DND-41 (cell line): ENCODE results near the gene COPE.

Source experiments
- ATAC-seq: fragments of 200-7000 bp; cut with Tn5 transposase; 3 replicates; pipeline ENCODE4 v1.9.1; 2021; ENCODE audit warnings: low read depth; ENCODE audit not compliant: insufficient read depth
- DNase-seq: peaks from one replicate; pipeline ENCODE4 v3.0.0-alpha.2; 2020
- H2AFZ ChIP-seq: 2 replicates; pipeline ENCODE4 v1.6.0; 2012; ENCODE audit warnings: low read depth, low read length
- H3K27ac ChIP-seq: 2 replicates; pipeline ENCODE4 v1.5.1; 2012; ENCODE audit warnings: low read length, inconsistent platforms
- H3K27me3 ChIP-seq: fragments of 200-600 bp; sonication (generic); 2 replicates; pipeline ENCODE4 v1.6.0; 2012; ENCODE audit warnings: low read length, mild to moderate bottlenecking, inconsistent platforms; ENCODE audit not compliant: insufficient read depth, poor library complexity
- H3K36me3 ChIP-seq: 2 replicates; pipeline ENCODE4 v1.5.1; 2012; ENCODE audit warnings: low read length, inconsistent platforms; ENCODE audit not compliant: insufficient read depth
- H3K4me1 ChIP-seq: 2 replicates; pipeline ENCODE4 v1.5.1; 2012; ENCODE audit warnings: mild to moderate bottlenecking, low read length; ENCODE audit not compliant: insufficient read depth
- H3K4me2 ChIP-seq: 2 replicates; pipeline ENCODE4 v1.6.0; 2012; ENCODE audit warnings: mild to moderate bottlenecking, moderate library complexity, low read length, inconsistent platforms; ENCODE audit not compliant: insufficient read depth
- H3K4me3 ChIP-seq, 2 experiments: fragments of 200-600 bp in 1 of 2; shearing (Covaris generic) in 1 of 2; 2 replicates each; pipeline ENCODE4 v1.5.1; 2012 to 2016; ENCODE audit warnings: inconsistent platforms in 2 of 2, low read length in 2 of 2, mild to moderate bottlenecking in 2 of 2, low read depth in 1 of 2, moderate library complexity in 1 of 2
- H3K79me2 ChIP-seq: 2 replicates; pipeline ENCODE4 v1.6.0; 2012; ENCODE audit warnings: low read length, inconsistent platforms; ENCODE audit not compliant: insufficient read depth
- H3K9ac ChIP-seq: 2 replicates; pipeline ENCODE4 v1.6.0; 2012; ENCODE audit warnings: low read depth, mild to moderate bottlenecking, inconsistent platforms, low read length, moderate library complexity
- H3K9me3 ChIP-seq: 2 replicates; pipeline ENCODE4 v1.5.1; 2012; ENCODE audit warnings: low read length, moderate library complexity, mild to moderate bottlenecking, inconsistent platforms; ENCODE audit not compliant: insufficient read depth, severe bottlenecking
- H4K20me1 ChIP-seq: 2 replicates; pipeline ENCODE4 v1.6.0; 2012; ENCODE audit warnings: low read length; ENCODE audit not compliant: insufficient read depth
- CTCF ChIP-seq: IDR thresholded peaks from 2 replicates; pipeline ENCODE4 v1.5.1; 2012; ENCODE audit warnings: borderline replicate concordance, low read length, moderate library complexity, mild to moderate bottlenecking; ENCODE audit not compliant: poor library complexity, severe bottlenecking; ENCODE audit errors: extremely low read depth
- EZH2 ChIP-seq: IDR thresholded peaks from 3 replicates; pipeline ENCODE4 v1.6.1; 2012; ENCODE audit warnings: borderline replicate concordance, low read depth, mild to moderate bottlenecking, moderate library complexity, low read length, inconsistent platforms; ENCODE audit not compliant: severe bottlenecking

Gene COPE

DNA sequence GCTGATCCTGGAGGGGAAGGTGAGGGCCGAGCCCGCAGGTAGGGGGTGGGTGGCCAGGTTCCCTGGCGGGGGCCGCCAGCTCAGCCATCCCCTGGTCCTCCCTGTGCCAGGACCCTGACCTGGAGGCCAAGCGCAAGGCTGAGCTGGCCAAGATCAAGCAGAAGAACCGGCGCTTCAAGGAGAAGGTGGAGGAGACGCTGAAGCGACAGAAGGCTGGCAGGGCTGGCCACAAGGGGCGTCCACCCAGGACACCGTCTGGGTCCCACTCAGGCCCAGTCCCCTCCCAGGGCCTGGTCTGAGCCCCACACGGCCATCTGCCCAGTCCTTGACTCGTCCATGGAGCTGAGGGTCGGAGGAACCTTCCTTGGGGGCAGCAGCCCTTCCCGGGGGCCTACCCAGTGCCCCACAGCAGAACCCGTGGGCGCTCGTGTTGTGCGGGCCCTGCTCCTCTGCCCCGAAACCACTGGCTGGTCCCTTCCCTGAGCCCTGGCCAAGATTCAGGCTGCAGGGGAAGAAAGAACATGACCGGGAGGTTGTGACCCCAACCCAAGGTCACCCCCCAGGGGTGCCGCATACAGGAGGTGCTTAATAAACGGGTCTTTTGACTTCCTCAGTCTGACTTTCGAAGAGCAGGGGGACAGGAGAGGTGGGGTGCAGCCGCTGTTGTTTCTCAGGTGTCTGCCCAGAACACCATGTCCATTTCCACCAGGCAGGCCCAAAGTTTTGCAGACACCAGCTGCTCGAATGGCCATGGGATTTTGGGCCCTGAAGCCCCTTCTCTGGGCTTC is 9.0 kb upstream of the COPE start:
- Histone ChIP-seq H3K4me2 (no peak overlapping the region), H3K4me1 (no peaks in the 10 kb centered on the region), H3K4me3 (no peak overlapping the region), H3K36me3 (peaks cover 41% of the 10 kb centered on the region), H3K27ac (no peak overlapping the region), H4K20me1 (no peaks in the 10 kb centered on the region), H3K79me2 (no peaks in the 10 kb centered on the region), H3K9me3 (no peaks in the 10 kb centered on the region), H2AFZ (no peak overlapping the region), H3K9ac (no peak overlapping the region), H3K27me3 (no peaks in the 10 kb centered on the region)
- TF ChIP-seq CTCF (no peak), EZH2 (no peak)
- ATAC-seq, result no peak
- DNase-seq, result no peak

DNA sequence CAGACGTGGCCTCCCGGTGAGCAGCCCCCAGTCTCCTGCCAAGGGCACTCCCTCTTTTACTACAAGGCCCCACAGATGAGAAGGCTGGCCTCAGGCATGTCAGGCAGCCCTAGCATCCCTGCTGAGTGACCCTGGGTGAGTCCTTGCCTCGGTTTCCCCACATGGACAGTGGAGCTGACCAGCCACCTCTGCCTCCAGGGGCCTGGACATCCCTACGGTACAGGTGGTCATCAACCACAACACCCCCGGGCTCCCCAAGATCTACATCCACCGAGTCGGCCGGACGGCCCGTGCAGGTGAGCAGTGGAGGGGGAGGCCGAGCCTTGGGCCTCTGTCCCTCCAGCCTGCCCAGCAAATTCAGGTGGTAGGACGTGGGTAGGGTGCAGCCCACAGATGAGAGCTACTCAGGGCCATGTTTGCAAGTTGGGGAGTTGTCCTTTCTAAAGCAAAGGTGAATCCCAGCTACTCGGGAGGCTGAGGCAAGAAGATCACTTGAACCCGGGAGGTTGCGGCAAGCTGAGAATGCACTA is 5.6 kb upstream of the COPE start:
- H3K4me3 ChIP-seq, result no peak overlapping the region
- H3K36me3 ChIP-seq, result peaks cover 63% of the 10 kb centered on the region
- H3K9me3 ChIP-seq, result no peaks in the 10 kb centered on the region
- H2AFZ ChIP-seq, result no peak overlapping the region
- no peaks in the 10 kb centered on the region for H3K27me3 ChIP-seq
- H3K9ac ChIP-seq, result no peak overlapping the region
- H4K20me1 ChIP-seq, result peaks cover 13% of the 10 kb centered on the region; the same call in 1 of the 2 replicates
- H3K4me2 ChIP-seq, result no peak overlapping the region
- ATAC-seq (no peak), DNase-seq (no peak)
- TF ChIP-seq EZH2 (no peak), CTCF (no peak)
- H3K27ac ChIP-seq, result no peak overlapping the region
- peaks cover 18% of the 10 kb centered on the region for H3K4me1 ChIP-seq
- H3K79me2 ChIP-seq, result peaks cover 17% of the 10 kb centered on the region

- peaks cover 37% of the 10 kb centered on the region for H3K79me2 ChIP-seq
- no peak for TF ChIP-seq EZH2
- TF ChIP-seq CTCF, result no peak
- H3K36me3 ChIP-seq, result peaks cover 51% of the 10 kb centered on the region
These were observed 3.2 kb upstream of the COPE start for GRCh38 chr19:18922228-18922985.

More at GRCh38 chr19:18922228-18922985, 3.2 kb upstream of the COPE start:
- H3K4me3 ChIP-seq, result no peak overlapping the region
- H3K9me3 ChIP-seq, result no peaks in the 10 kb centered on the region
- no peak overlapping the region for H3K9ac ChIP-seq
- no peak overlapping the region for H3K27ac ChIP-seq
- H3K4me2 ChIP-seq, result no peak overlapping the region
- H2AFZ ChIP-seq, result no peak overlapping the region
- H3K27me3 ChIP-seq, result no peaks in the 10 kb centered on the region
- peaks cover 14% of the 10 kb centered on the region; the same call in 1 of the 2 replicates for H4K20me1 ChIP-seq
- ATAC-seq (no peak), DNase-seq (no peak)
- H3K4me1 ChIP-seq, result peaks cover 29% of the 10 kb centered on the region
